Neural cell (in vitro differentiated cells): ENCODE results near the gene E2F3. TPM values are rescaled to one million over a fixed set of nuclear protein-coding genes. Genes with fewer than 3 reads are reported as not detected.

ENCODE experiments used
- H2AFZ ChIP-seq: fragments of 200-600, 300-800 bp; sonication (generic), shearing (Covaris generic); 2 replicates; pipeline ENCODE4 v1.6.0; 2014; ENCODE audit warnings: low read depth, mild to moderate bottlenecking, antibody characterized with exemption, low read length, moderate library complexity
- H3F3A ChIP-seq: fragments of 200-600 bp; shearing (Covaris generic); 2 replicates; pipeline ENCODE4 v1.6.1; 2016; ENCODE audit warnings: mild to moderate bottlenecking, moderate library complexity, mixed read lengths, antibody characterized with exemption, low read length; ENCODE audit not compliant: insufficient read depth, poor library complexity, severe bottlenecking
- H3K27ac ChIP-seq: fragments of 200-600, 300-800 bp; sonication (generic), shearing (Covaris generic); 2 replicates; pipeline ENCODE4 v1.5.1; 2014; ENCODE audit warnings: mild to moderate bottlenecking, low read length, moderate library complexity
- H3K27me3 ChIP-seq: fragments of 300-800, 200-600 bp; sonication (generic), shearing (Covaris generic); 2 replicates; pipeline ENCODE4 v1.6.0; 2014; ENCODE audit warnings: mild to moderate bottlenecking, low read depth, low read length, moderate library complexity; ENCODE audit not compliant: insufficient read depth
- H3K36me3 ChIP-seq: fragments of 300-800, 200-600 bp; sonication (generic), shearing (Covaris generic); 2 replicates; pipeline ENCODE4 v1.5.1; 2014; ENCODE audit warnings: mild to moderate bottlenecking, antibody characterized with exemption, low read length, moderate library complexity; ENCODE audit not compliant: insufficient read depth
- H3K4me2 ChIP-seq: fragments of 300-800, 200-600 bp; sonication (generic), shearing (Covaris generic); 2 replicates; pipeline ENCODE4 v1.6.0; 2014; ENCODE audit warnings: mild to moderate bottlenecking, low read length
- H3K4me3 ChIP-seq: fragments of 300-800, 200-600 bp; sonication (generic), shearing (Covaris generic); 2 replicates; pipeline ENCODE4 v1.5.1; 2014; ENCODE audit warnings: mild to moderate bottlenecking, low read length, moderate library complexity
- H3K79me2 ChIP-seq: fragments of 200-600 bp; shearing (Covaris generic); replicated peaks from 2 replicates; pipeline ENCODE4 v1.6.0; 2014; ENCODE audit warnings: mild to moderate bottlenecking, low read length, moderate library complexity; ENCODE audit not compliant: insufficient read depth
- H3K9ac ChIP-seq: fragments of 300-800, 200-600 bp; sonication (generic), shearing (Covaris generic); 2 replicates; pipeline ENCODE4 v1.6.1; 2016; ENCODE audit warnings: mild to moderate bottlenecking, low read length, mixed read lengths
- H3K9me2 ChIP-seq: fragments of 200-600 bp; shearing (Covaris generic); 2 replicates; pipeline ENCODE4 v1.6.1; 2016; ENCODE audit warnings: mild to moderate bottlenecking, low read length, mixed read lengths; ENCODE audit not compliant: insufficient read depth
- H3K9me3 ChIP-seq: fragments of 200-600, 300-800 bp; sonication (generic), shearing (Covaris generic); 2 replicates; pipeline ENCODE4 v1.6.1; 2016; ENCODE audit warnings: mild to moderate bottlenecking, mixed run types, low read length, moderate library complexity, mixed read lengths
- H4K20me1 ChIP-seq: fragments of 200-600 bp; shearing (Covaris generic); 2 replicates; pipeline ENCODE4 v1.6.1; 2016; ENCODE audit warnings: mild to moderate bottlenecking, mixed run types; ENCODE audit not compliant: insufficient read depth
- CTCF ChIP-seq: fragments of 450-650 bp; IDR thresholded peaks from 2 replicates; pipeline ENCODE4 v1.5.1; 2014; ENCODE audit warnings: antibody characterized with exemption, mild to moderate bottlenecking, moderate library complexity; ENCODE audit not compliant: poor library complexity, severe bottlenecking
- EP300 ChIP-seq: fragments of 450-650 bp; conservative IDR thresholded peaks from 2 replicates; pipeline ENCODE4 v1.6.1; 2014; ENCODE audit warnings: antibody characterized with exemption, mild to moderate bottlenecking, moderate library complexity; ENCODE audit not compliant: poor library complexity, severe bottlenecking
- EZH2 ChIP-seq: fragments of 200-600, 300-800 bp; shearing (Covaris generic), sonication (generic); IDR thresholded peaks from 2 replicates; pipeline ENCODE4 v1.6.1; 2014; ENCODE audit warnings: antibody characterized with exemption, low read length, borderline replicate concordance, mild to moderate bottlenecking; ENCODE audit not compliant: insufficient read depth, poor library complexity, severe bottlenecking
- MXI1 ChIP-seq: fragments of 450-650 bp; conservative IDR thresholded peaks from 2 replicates; pipeline ENCODE4 v1.6.1; 2014; ENCODE audit warnings: antibody characterized with exemption, mild to moderate bottlenecking; ENCODE audit not compliant: poor library complexity, severe bottlenecking
- POLR2AphosphoS5 ChIP-seq: IDR thresholded peaks from 2 replicates; pipeline ENCODE4 v1.6.1; 2012
- RAD21 ChIP-seq: fragments of 450-650 bp; conservative IDR thresholded peaks from 2 replicates; pipeline ENCODE4 v1.6.1; 2014; ENCODE audit warnings: antibody characterized with exemption, mild to moderate bottlenecking, moderate library complexity
- REST ChIP-seq: IDR thresholded peaks from 2 replicates; pipeline ENCODE4 v1.6.1; 2012; ENCODE audit warnings: borderline replicate concordance
- SMC3 ChIP-seq: fragments of 450-650 bp; conservative IDR thresholded peaks from 2 replicates; pipeline ENCODE4 v1.6.1; 2014; ENCODE audit warnings: antibody characterized with exemption, mild to moderate bottlenecking, moderate library complexity; ENCODE audit not compliant: poor library complexity
- TAF1 ChIP-seq: IDR thresholded peaks from 2 replicates; pipeline ENCODE4 v1.6.1; 2012; ENCODE audit warnings: low read depth
- polyA plus RNA-seq: library from polyadenylated mRNA; depleted of rRNA; stranded (reverse); fragments of >200 nt; gene quantifications from 2 replicates; pipeline ENCODE4 v1.2.3, GENCODE V29; 2014

E2F3 gene
- polyA plus RNA-seq, 1 donor from 2014 or later = 4.8 TPM

- Histone ChIP-seq H2AFZ (no peak overlapping the region), H3K4me3 (no peak overlapping the region), H3K9ac (no peak overlapping the region), H4K20me1 (no peaks in the 10 kb centered on the region), H3K9me3 (no peaks in the 10 kb centered on the region), H3K4me2 (no peak overlapping the region), H3K27ac (no peak overlapping the region), H3K27me3 (no peaks in the 10 kb centered on the region), H3K36me3 (no peaks in the 10 kb centered on the region), H3F3A (no peaks in the 10 kb centered on the region), H3K9me2 (no peaks in the 10 kb centered on the region), H3K79me2 (no peaks in the 10 kb centered on the region)
- TF ChIP-seq MXI1 (no peak), RAD21 (no peak), REST (no peak), SMC3 (no peak), CTCF (no peak), EP300 (no peak), TAF1 (no peak), POLR2AphosphoS5 (no peak), EZH2 (no peak)
Measured at GRCh38 chr6:20370393-20370792, 31.3 kb upstream of the E2F3 start.

GRCh38 chr6:20370801-20371200 lies 30.9 kb upstream of the E2F3 start:
- Histone ChIP-seq H3K27me3 (no peaks in the 10 kb centered on the region), H2AFZ (no peak overlapping the region), H3K4me3 (no peak overlapping the region), H4K20me1 (no peaks in the 10 kb centered on the region), H3K79me2 (no peaks in the 10 kb centered on the region), H3K36me3 (no peaks in the 10 kb centered on the region), H3K4me2 (no peak overlapping the region), H3K9ac (no peak overlapping the region), H3F3A (no peaks in the 10 kb centered on the region), H3K9me3 (no peaks in the 10 kb centered on the region), H3K9me2 (no peaks in the 10 kb centered on the region), H3K27ac (no peak overlapping the region)
- TF ChIP-seq REST (no peak), POLR2AphosphoS5 (no peak)
